HG03039 (cell line): ENCODE data around the gene UGT2B15.
A peak's percentile ranks its signal among the peaks of the same experiment; 100 is the strongest.
"Not testable (repeated sequence)": the region's sequence is repeated elsewhere in the genome, so short reads cannot be mapped to it uniquely, and the experiment has no call there.

ENCODE experiments used
- ATAC-seq: cut with Tn5 transposase; IDR thresholded peaks from one replicate; pipeline ENCODE4 v1.9.1; 2021; ENCODE audit warnings: mild to moderate bottlenecking, moderate library complexity; ENCODE audit not compliant: unreplicated experiment

The UGT2B15 gene

GRCh38 chr4:68670479-68670939 lies at the start of gene UGT2B15:
TSS of gene UGT2B15 (minus strand) at chr4:68670652. CDS start at chr4:68670618, 34 bp downstream.
- not testable (repeated sequence) for ATAC-seq

- ATAC-seq: no peak
Measured at GRCh38 chr4:68719075-68719473, 48.6 kb upstream of the UGT2B15 start.

DNA sequence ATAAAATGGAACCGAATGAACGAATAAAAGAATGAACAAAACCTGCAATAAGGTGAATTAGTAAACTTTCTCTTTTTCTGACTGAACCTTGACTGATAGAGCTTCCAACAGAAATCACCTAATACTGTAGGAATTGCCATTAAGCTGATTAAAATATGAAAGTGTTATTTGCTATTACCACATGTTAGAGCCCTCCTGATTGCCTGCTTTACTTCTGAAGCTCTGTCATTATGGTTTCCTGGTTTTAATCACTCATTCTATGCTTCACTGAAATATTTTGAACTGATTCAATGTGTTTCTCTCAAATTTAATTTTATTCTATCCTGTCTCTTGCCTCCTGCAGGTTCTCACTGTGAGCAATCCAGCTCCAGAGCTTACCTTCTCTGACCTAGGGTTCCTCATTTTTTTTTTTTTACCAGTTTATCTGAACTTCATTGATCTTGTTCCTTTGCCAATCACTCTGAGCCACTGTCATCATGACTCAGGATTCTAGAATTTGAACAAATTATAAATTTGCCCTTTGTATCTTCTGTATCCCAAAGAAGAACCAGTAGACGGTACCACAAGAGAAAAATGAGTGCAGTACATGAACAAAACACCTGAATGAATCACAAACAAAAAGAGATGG lies 48.1 kb upstream of the UGT2B15 start:
- ATAC-seq: no peak

GRCh38 chr4:68717999-68718398 lies 47.5 kb upstream of the UGT2B15 start:
- ATAC-seq: no peak

- ATAC-seq: no peak
Measured at GRCh38 chr4:68714400-68714799, 43.9 kb upstream of the UGT2B15 start.

DNA sequence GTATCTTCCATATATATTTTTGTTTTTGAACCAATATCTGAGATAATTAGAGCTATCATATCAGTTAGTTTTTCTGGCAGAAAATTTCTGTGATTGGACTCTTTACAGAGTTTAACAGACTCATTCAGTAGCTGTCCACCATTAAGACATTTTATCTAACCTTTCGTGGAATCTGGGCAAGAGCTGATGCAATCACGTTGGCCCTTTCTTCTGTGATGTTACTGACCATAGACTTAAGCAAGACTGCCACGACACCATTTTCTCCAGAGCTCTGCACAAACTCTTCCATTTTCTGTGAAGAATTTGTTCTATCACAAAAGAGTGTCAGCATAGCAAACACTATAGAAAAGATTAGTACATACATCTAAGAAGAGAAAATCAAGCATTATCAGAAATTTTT lies 41.8 kb upstream of the UGT2B15 start:
- ATAC-seq: no peak

- no peak for ATAC-seq
Measured at GRCh38 chr4:68708566-68708965, 38.1 kb upstream of the UGT2B15 start.

- ATAC-seq: not testable (repeated sequence)
Measured at GRCh38 chr4:68703168-68703567, 32.7 kb upstream of the UGT2B15 start.

DNA sequence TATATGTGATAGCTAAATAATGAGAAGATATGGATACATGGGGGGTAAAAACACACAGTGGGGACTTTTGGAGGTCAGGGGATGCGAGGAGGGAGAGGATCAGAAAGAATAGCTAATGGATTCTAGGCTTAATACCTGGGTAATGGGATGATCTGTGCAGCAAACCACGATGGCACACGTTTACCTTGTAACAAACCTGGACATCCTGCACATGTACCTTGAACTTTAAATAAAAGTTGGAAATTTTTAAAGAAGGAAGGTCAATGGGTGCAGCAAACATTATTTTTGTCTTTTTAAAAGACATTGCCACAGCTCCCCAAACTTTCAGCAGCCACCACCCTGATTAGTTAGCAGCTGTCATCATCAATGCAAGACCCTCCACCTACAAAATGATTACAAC lies 29.7 kb upstream of the UGT2B15 start:
- no peak for ATAC-seq

DNA sequence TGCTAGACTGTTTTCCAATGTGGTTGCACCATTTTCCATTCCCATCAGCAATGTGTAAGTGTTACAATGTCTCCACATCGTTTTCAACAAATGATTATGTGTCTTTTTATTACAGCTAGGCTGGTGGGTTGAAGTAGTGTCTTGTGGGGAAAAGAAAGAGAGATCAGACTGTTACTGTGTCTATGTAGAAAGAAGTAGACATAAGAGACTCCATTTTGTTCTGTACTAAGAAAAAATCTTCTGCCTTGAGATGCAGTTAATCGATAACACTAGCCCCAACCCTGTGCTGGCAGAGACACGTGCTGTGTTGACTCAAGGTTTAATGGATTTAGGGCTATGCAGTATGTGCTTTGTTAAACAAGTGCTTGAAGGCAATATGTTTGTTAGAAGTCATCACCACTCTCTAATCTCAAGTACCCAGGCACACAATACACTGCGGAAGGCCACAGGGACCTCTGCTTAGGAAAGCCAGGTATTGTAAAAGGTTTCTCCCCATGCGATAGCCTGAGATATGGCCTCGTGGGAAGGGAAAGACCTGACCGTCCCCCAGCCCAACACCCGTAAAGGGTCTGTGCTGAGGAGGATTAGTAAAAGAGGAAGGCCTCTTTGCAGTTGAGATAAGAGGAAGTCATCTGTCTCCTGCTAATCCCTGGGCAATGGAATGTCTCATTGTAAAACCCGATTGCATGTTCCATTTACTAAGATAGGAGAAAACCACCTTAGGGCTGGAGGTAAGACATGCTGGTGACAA lies 23.0 kb upstream of the UGT2B15 start:
- no peak for ATAC-seq

GRCh38 chr4:68691186-68691585 lies 20.7 kb upstream of the UGT2B15 start:
- ATAC-seq: no peak

- ATAC-seq: no peak
Measured at GRCh38 chr4:68683034-68683433, 12.6 kb upstream of the UGT2B15 start.

GRCh38 chr4:68681298-68681697 lies 10.8 kb upstream of the UGT2B15 start:
- not testable (repeated sequence) for ATAC-seq

DNA sequence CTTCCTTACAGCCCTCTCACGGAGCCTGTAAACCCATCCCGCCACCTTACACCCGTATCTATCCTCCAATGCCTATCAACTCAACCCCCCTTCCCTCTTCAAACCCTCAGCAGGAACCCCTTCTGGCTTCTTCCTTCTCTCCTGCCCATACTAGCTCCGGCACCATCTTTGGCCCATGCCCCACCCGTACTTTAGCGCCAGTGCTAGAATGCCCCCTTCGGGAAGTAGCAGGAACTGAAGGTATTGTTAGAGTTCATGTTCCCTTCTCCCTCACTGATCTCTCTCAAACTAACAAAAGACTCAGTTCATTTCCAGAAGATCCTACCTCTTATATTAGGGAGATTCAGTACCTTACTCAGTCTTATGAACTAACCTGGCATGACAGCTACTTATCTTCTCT lies 2.7 kb upstream of the UGT2B15 start:
- ATAC-seq: no peak

- ATAC-seq: not testable (repeated sequence)
Measured at GRCh38 chr4:68671217-68671616, 765 bp upstream of the UGT2B15 start.

DNA sequence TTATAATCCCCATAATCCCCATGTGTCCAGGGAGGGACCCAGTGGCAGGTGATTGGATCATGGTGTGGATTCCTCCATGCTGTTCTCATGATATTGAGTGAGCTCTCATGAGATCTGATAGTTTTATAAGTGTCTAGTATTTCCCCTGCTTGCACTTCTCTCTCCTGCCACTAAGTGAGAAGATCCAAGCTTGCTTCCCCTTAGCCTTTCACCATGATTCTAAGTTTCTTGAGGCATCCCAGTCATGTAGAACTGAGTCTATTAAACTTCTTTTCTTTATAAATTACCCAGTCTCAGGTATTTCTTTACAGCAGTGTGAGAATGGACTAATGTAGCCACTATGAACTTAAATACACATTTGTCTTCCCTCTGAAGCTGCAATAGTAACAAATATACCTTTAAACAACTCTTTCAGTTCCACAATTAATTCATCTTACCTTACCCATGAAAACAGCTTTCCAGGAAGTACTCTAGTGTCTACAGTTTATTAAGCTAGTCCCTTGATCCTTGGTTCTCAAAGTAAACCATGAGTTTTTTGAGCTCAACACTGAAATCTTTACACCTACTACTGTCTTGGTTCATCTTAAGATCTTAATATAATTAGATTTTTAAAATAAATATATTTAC lies 1.8 kb downstream of the UGT2B15 start:
- not testable (repeated sequence) for ATAC-seq

GRCh38 chr4:68667551-68667950 lies 2.9 kb downstream of the UGT2B15 start:
- not testable (repeated sequence) for ATAC-seq

GRCh38 chr4:68664721-68665120 lies 5.7 kb downstream of the UGT2B15 start:
- not testable (repeated sequence) for ATAC-seq

- not testable (repeated sequence) for ATAC-seq
Measured at GRCh38 chr4:68662836-68663574, 7.4 kb downstream of the UGT2B15 start.

DNA sequence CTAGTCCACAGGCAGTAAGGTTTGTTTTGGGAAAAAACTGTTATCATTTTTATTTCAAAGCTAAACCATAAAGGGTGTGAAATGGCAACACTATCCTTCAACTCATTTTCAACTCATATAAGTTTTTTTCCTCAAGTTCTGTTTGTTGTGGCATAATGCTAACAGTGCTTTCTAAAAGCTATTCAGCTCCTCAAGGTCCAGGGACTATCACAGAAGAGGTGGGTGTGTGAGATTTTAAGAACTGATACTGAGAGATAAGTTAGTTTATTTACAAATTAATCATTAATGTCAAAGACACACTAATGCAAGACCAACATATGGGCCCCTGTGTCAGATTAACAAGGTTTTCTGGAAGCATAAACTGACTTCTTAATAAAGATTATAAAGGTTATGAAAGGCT lies 11.8 kb downstream of the UGT2B15 start:
- ATAC-seq: no peak

DNA sequence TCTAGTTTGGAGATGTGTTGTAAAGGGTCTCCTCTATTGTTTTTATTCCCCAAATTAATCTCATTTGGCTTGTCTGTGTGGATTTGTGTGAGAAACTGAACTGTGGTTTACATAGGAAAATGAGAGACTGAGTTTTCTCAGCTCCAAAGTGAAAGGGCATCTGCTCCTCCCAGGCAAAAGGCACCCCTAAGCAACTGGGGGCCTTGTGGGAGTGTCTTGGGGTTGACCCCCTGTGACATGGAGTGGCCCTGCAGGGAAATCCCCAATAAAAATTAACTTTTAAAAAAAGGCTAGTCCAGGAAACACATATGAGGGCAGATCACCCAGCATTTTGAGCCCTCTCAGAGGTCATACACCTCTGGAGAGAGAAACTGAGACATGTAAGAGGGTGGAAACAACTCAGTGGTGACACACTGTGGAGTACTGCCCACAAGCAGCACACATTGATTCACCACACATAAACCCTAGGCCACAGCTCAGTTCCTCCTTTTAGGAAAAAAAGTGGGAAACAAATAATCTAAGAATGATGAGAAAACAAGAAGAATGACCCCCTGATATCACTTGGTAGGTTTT lies 13.3 kb downstream of the UGT2B15 start:
- peak; percentile 75 for ATAC-seq
